Measurements from ENCODE around the gene HOXB13. TPM values are rescaled to one million over a fixed set of nuclear protein-coding genes. Genes with fewer than 3 reads are reported as not detected.

HOXB13 gene
- total and polyA plus RNA-seq, 2 of the 4 experiments (the other 2 are of a cell fraction): not detected

DNA sequence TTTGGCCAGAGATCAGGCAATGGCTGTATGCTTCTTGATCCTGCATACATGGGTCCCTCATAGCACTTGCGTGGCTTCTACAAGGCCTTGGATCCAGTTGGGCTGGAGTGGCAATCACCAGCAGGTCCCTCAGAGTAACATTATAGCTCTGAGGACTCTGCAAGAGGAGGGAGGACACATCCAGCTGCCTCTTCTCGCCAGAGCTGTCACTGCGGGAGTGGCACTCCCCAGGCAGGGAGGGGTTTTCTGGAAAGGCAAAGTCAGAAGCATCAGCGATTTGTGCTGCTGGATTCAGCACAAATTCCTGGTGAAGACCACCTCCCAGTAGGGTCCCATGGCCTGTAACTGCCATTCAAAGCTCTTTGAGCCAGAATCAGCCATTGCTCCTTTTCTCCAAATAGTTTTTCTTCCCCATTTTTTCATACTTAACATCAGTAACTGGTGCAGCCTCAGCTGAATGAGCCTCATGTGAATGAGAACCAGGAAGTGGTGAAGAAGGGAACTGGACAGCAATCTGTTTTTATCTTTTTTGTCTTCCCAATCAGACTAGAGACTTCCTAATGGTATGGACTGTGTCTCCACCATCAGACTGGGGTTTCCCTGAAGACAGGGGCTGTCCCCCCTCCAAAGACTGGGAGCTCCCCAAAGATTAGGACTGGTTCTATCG, 40.6 kb upstream of the HOXB13 start:
- Histone ChIP-seq H2BK15ac (ENCODE audit: low read depth, low read length) (no peak overlapping the region), H4K20me1 (ENCODE audit: insufficient read depth, low read length) (no peaks in the 10 kb centered on the region), H3K23ac (ENCODE audit: low read depth, low read length) (no peak overlapping the region), H2BK5ac (ENCODE audit: low read depth, low read length, poor library complexity, severe bottlenecking) (no peak overlapping the region), H2AFZ (replicated peaks; ENCODE audit: low read length, poor library complexity) (no peak overlapping the region), H3K4ac (ENCODE audit: low read depth, low read length) (no peak overlapping the region), H2BK20ac (ENCODE audit: low read depth, low read length) (no peak overlapping the region), H3K27ac (ENCODE audit: insufficient read depth, low read length) (no peak overlapping the region), H3K9ac (ENCODE audit: low read depth, low read length) (no peak overlapping the region), H3K9me1 (ENCODE audit: insufficient read depth, low read length) (no peaks in the 10 kb centered on the region), H3K79me1 (ENCODE audit: low read depth in 1 of 2, low read length in 2 of 2) (no peaks in the 10 kb centered on the region), H3K4me2 (ENCODE audit: low read depth, low read length) (no peak overlapping the region), H3K27me3 (ENCODE audit: control insufficient read depth, insufficient read depth, low read length) (peaks cover 65% of the 10 kb centered on the region), H4K5ac (ENCODE audit: low read depth, low read length) (no peak overlapping the region), H4K91ac (ENCODE audit: insufficient read depth, low read depth, low read length) (no peak overlapping the region), H2AK9ac (replicated peaks; ENCODE audit: low read depth, low read length, poor library complexity) (no peak overlapping the region), H3K56ac (ENCODE audit: extremely low read depth, insufficient read depth, low read length) (no peak overlapping the region), H3K9me3 (ENCODE audit: control insufficient read depth, insufficient read depth, low read length) (no peaks in the 10 kb centered on the region), H3K4me1 (ENCODE audit: control insufficient read depth, insufficient read depth, low read length) (no peaks in the 10 kb centered on the region), H4K8ac (ENCODE audit: low read depth in 2 of 2, low read length in 2 of 2) (no peak overlapping the region), H3K4me3 (ENCODE audit: insufficient read depth, low read depth, low read length) (no peak overlapping the region), H2AK5ac (ENCODE audit: low read depth, low read length) (no peak overlapping the region), H3K18ac (ENCODE audit: low read depth, low read length) (no peak overlapping the region), H3K14ac (replicated peaks; ENCODE audit: low read depth, low read length) (no peak overlapping the region), H3K36me3 (ENCODE audit: control insufficient read depth, insufficient read depth, low read length) (no peaks in the 10 kb centered on the region), H2BK120ac (ENCODE audit: low read depth, low read length) (no peak overlapping the region)
- WGBS, 2 experiments (ENCODE audit: extremely low coverage in 2 of 2, insufficient read length in 1 of 2): 49% methylated on average over 2 of the region's 5 CpGs; no CpG with 5 or more reads in 1 of the 2 experiments
- TF ChIP-seq MAZ (IDR thresholded peaks at IDR 0.05; ENCODE audit: borderline replicate concordance, low read depth, low read length): no peak
- no peak for TF ChIP-seq CEBPB (IDR thresholded peaks at IDR 0.05; ENCODE audit: low read depth, low read length)
- no peak for TF ChIP-seq RFX5 (IDR thresholded peaks at IDR 0.05; ENCODE audit: low read depth, low read length)
- TF ChIP-seq NFE2L2 (IDR thresholded peaks at IDR 0.05; ENCODE audit: low read depth, low read length): no peak
- CTCF ChIA-PET: interaction anchor here (0.6 kb wide), 1 partner anchor 95 kb away, joined by 3 read pairs; no protein-coding TSS in a partner anchor
- intact Hi-C loops (cut with micrococcal nuclease): no loop called here
- BruUV-seq (replicated peaks): no TSS peak
- ATAC-seq (ENCODE audit: low read depth): no peak
- POLR2A ChIA-PET (ENCODE audit: unreplicated experiment): no interaction called here
- no peak for DNase-seq
- in situ Hi-C loops (cut with MboI; ENCODE audit: low sequenced_read_pairs): loop anchor here (25.0 kb wide), 1 partner anchor 382 kb away; no protein-coding TSS in a partner anchor
- dilution Hi-C loops (cut with HindIII; ENCODE audit: low sequenced_read_pairs, unreplicated experiment): no loop called here
